Liver (tissue), 3 donors: ENCODE measurements around the gene STK39.

Experiments used
- GABPA ChIP-seq, 2 donors: IDR thresholded peaks in 1 of 2; conservative IDR thresholded peaks in 1 of 2; 2 replicates each; pipeline ENCODE4 v1.6.1; 2016; ENCODE audit warnings: antibody characterized with exemption in 2 of 2, mild to moderate bottlenecking in 1 of 2, moderate library complexity in 1 of 2
- RAD21 ChIP-seq, 2 donors: IDR thresholded peaks; 2 replicates each; pipeline ENCODE4 v1.6.1; 2016; ENCODE audit warnings: antibody characterized with exemption in 2 of 2, mild to moderate bottlenecking in 2 of 2
- TAF1 ChIP-seq: conservative IDR thresholded peaks from 2 replicates; pipeline ENCODE4 v1.6.1; 2016; ENCODE audit warnings: antibody characterized with exemption, mild to moderate bottlenecking
- YY1 ChIP-seq: IDR thresholded peaks from 2 replicates; pipeline ENCODE4 v1.6.1; 2016; ENCODE audit warnings: antibody characterized with exemption, mild to moderate bottlenecking
- TF ChIP-seq, protein P1 (sequence below): fragments of 150-350 bp; IDR thresholded peaks from 2 replicates; pipeline ENCODE4 v1.5.1; 2017; ENCODE audit warnings: improper control_type of control experiment, low read depth, low read length; ENCODE audit not compliant: missing input control
- TF ChIP-seq, protein P2 (sequence below): IDR thresholded peaks from 2 replicates; pipeline ENCODE4 v1.6.1; 2016; ENCODE audit warnings: antibody characterized with exemption, mild to moderate bottlenecking
- donor health status: healthy.
- donor health status: healthy.

DNA sequence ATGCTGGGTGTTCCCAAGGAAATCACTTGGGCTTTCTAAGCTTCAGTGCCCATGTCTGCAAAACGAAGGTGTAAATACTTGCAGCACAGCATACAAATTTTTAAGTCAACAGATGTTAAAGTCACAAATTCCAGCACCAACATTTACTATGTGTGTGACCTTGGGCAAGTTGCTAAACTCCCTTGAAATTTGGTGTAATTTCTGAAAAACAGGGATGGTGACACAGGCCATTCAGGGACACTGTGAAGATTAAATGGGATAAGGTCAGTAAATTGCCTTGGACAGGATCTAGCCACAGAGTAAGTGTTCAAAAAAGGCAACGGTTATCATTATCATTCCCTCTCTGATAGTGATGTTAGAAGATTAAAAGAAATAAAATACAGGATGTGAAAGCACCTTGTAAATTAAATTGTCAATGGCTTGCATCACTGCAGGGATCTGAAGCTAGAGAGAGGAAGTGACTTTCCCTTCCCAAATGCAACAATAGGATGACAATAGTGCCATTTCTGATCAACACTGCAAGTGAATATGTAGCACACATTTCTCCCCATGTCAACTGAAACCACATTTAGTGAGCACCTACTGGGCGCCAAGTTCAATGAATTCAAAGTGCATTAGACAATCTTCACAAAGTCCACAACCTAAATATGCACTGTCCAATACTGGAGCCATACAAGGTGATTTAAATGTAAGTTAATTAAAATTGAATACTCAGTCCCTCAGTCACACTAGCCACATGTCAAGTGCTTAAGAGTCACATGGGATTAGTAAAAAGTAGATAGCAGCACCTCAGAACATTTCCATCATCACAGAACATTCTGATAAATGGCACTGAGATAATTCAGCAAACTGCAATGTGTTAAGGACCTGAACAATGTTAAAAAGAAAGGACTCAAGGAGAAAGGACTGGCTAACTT, 81.2 kb downstream of the STK39 start:
- TF ChIP-seq, protein P1, sequence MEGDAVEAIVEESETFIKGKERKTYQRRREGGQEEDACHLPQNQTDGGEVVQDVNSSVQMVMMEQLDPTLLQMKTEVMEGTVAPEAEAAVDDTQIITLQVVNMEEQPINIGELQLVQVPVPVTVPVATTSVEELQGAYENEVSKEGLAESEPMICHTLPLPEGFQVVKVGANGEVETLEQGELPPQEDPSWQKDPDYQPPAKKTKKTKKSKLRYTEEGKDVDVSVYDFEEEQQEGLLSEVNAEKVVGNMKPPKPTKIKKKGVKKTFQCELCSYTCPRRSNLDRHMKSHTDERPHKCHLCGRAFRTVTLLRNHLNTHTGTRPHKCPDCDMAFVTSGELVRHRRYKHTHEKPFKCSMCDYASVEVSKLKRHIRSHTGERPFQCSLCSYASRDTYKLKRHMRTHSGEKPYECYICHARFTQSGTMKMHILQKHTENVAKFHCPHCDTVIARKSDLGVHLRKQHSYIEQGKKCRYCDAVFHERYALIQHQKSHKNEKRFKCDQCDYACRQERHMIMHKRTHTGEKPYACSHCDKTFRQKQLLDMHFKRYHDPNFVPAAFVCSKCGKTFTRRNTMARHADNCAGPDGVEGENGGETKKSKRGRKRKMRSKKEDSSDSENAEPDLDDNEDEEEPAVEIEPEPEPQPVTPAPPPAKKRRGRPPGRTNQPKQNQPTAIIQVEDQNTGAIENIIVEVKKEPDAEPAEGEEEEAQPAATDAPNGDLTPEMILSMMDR: no peak
- TF ChIP-seq GABPA (IDR thresholded peaks at IDR 0.05 in 1 of 2, conservative IDR thresholded peaks at IDR 0.05 in 1 of 2): no peak
- no peak for TF ChIP-seq YY1
- no peak for TF ChIP-seq RAD21 (IDR thresholded peaks at IDR 0.05)
- TF ChIP-seq, protein P2, sequence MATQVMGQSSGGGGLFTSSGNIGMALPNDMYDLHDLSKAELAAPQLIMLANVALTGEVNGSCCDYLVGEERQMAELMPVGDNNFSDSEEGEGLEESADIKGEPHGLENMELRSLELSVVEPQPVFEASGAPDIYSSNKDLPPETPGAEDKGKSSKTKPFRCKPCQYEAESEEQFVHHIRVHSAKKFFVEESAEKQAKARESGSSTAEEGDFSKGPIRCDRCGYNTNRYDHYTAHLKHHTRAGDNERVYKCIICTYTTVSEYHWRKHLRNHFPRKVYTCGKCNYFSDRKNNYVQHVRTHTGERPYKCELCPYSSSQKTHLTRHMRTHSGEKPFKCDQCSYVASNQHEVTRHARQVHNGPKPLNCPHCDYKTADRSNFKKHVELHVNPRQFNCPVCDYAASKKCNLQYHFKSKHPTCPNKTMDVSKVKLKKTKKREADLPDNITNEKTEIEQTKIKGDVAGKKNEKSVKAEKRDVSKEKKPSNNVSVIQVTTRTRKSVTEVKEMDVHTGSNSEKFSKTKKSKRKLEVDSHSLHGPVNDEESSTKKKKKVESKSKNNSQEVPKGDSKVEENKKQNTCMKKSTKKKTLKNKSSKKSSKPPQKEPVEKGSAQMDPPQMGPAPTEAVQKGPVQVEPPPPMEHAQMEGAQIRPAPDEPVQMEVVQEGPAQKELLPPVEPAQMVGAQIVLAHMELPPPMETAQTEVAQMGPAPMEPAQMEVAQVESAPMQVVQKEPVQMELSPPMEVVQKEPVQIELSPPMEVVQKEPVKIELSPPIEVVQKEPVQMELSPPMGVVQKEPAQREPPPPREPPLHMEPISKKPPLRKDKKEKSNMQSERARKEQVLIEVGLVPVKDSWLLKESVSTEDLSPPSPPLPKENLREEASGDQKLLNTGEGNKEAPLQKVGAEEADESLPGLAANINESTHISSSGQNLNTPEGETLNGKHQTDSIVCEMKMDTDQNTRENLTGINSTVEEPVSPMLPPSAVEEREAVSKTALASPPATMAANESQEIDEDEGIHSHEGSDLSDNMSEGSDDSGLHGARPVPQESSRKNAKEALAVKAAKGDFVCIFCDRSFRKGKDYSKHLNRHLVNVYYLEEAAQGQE: no peak
- TF ChIP-seq TAF1: no peak
